Measurements from ENCODE around the gene FYB2. TPM values are rescaled to one million over a fixed set of nuclear protein-coding genes. Genes with fewer than 3 reads are reported as not detected.

The FYB2 gene
- polyA plus RNA-seq, 2 of the 4 experiments (the other 2 are of a cell fraction): not detected

DNA sequence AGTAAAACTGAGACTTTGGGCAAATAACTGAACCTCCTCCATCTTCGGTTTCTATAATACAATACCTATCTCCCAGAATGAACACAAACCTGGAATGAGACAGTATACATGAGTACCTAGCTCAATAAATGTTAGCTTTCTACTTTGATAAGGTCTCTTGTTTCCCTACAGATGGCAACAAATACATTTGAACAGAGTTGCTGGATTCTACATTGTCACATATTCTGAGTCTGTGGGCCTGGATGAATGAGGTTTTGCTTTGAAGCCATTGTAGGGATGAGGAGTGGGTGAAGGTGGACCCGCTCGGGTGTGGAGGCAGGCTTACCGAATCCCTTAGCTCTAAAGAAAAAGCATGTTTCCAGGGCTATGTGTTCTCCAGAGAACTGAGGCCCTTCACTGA is 13.9 kb upstream of the FYB2 start:
- FAIRE-seq (no peak), ATAC-seq (no peak), DNase-seq (ENCODE audit: low read depth in 1 of 2, low spot score in 1 of 2) (no peak)
- WGBS (ENCODE audit: missing lambda C conversion rate): 77% methylated on average over 4 of the region's 4 CpGs
- CTCF ChIA-PET: interaction anchor here (0.6 to 2.1 kb wide), 6 partner anchors 9 to 1305 kb away, joined by 3 to 12 read pairs (median 3); no protein-coding TSS in a partner anchor
- Histone ChIP-seq H3K4me3 (no peak overlapping the region), H3K4me2 (no peak overlapping the region), H3K9me3 (no peaks in the 10 kb centered on the region), H3K27ac (no peak overlapping the region), H3K4me1 (no peaks in the 10 kb centered on the region)
- POLR2A ChIA-PET: no interaction called here
- TF ChIP-seq, protein P1, sequence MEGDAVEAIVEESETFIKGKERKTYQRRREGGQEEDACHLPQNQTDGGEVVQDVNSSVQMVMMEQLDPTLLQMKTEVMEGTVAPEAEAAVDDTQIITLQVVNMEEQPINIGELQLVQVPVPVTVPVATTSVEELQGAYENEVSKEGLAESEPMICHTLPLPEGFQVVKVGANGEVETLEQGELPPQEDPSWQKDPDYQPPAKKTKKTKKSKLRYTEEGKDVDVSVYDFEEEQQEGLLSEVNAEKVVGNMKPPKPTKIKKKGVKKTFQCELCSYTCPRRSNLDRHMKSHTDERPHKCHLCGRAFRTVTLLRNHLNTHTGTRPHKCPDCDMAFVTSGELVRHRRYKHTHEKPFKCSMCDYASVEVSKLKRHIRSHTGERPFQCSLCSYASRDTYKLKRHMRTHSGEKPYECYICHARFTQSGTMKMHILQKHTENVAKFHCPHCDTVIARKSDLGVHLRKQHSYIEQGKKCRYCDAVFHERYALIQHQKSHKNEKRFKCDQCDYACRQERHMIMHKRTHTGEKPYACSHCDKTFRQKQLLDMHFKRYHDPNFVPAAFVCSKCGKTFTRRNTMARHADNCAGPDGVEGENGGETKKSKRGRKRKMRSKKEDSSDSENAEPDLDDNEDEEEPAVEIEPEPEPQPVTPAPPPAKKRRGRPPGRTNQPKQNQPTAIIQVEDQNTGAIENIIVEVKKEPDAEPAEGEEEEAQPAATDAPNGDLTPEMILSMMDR (IDR thresholded peaks at IDR 0.05): no peak
- TF ChIP-seq, protein P2, sequence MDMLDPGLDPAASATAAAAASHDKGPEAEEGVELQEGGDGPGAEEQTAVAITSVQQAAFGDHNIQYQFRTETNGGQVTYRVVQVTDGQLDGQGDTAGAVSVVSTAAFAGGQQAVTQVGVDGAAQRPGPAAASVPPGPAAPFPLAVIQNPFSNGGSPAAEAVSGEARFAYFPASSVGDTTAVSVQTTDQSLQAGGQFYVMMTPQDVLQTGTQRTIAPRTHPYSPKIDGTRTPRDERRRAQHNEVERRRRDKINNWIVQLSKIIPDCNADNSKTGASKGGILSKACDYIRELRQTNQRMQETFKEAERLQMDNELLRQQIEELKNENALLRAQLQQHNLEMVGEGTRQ (IDR thresholded peaks at IDR 0.05): no peak
- TF ChIP-seq FOSB (CRISPR knock-in tag; IDR thresholded peaks at IDR 0.05) (no peak), EHF (CRISPR knock-in tag; IDR thresholded peaks at IDR 0.05) (no peak), FOXS1 (CRISPR knock-in tag; IDR thresholded peaks at IDR 0.05) (no peak), HOXB5 (CRISPR knock-in tag; IDR thresholded peaks at IDR 0.05) (no peak), HEYL (CRISPR knock-in tag; IDR thresholded peaks at IDR 0.05) (no peak), KDM1A (IDR thresholded peaks at IDR 0.05; ENCODE audit: low read depth) (no peak), CHD2 (IDR thresholded peaks at IDR 0.05; ENCODE audit: low read length, partially characterized antibody) (no peak), ESRRA (IDR thresholded peaks at IDR 0.05; ENCODE audit: borderline replicate concordance, low read length) (no peak), POLR2AphosphoS2 (conservative IDR thresholded peaks at IDR 0.05; ENCODE audit: low read length) (no peak), SMC3 (IDR thresholded peaks at IDR 0.05) (no peak), CHD4 (IDR thresholded peaks at IDR 0.05; ENCODE audit: borderline replicate concordance) (no peak), GATA3 (IDR thresholded peaks at IDR 0.05; ENCODE audit: borderline replicate concordance) (no peak)
- TF ChIP-seq, protein P3, sequence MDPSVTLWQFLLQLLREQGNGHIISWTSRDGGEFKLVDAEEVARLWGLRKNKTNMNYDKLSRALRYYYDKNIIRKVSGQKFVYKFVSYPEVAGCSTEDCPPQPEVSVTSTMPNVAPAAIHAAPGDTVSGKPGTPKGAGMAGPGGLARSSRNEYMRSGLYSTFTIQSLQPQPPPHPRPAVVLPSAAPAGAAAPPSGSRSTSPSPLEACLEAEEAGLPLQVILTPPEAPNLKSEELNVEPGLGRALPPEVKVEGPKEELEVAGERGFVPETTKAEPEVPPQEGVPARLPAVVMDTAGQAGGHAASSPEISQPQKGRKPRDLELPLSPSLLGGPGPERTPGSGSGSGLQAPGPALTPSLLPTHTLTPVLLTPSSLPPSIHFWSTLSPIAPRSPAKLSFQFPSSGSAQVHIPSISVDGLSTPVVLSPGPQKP (IDR thresholded peaks at IDR 0.05; ENCODE audit: low read depth, low read length): no peak
- TF ChIP-seq, protein P4, sequence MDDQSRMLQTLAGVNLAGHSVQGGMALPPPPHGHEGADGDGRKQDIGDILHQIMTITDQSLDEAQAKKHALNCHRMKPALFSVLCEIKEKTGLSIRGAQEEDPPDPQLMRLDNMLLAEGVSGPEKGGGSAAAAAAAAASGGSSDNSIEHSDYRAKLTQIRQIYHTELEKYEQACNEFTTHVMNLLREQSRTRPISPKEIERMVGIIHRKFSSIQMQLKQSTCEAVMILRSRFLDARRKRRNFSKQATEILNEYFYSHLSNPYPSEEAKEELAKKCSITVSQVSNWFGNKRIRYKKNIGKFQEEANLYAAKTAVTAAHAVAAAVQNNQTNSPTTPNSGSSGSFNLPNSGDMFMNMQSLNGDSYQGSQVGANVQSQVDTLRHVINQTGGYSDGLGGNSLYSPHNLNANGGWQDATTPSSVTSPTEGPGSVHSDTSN (IDR thresholded peaks at IDR 0.05): no peak
- TF ChIP-seq, protein P5, sequence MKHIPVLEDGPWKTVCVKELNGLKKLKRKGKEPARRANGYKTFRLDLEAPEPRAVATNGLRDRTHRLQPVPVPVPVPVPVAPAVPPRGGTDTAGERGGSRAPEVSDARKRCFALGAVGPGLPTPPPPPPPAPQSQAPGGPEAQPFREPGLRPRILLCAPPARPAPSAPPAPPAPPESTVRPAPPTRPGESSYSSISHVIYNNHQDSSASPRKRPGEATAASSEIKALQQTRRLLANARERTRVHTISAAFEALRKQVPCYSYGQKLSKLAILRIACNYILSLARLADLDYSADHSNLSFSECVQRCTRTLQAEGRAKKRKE (CRISPR knock-in tag; IDR thresholded peaks at IDR 0.05; ENCODE audit: low read depth): no peak

DNA sequence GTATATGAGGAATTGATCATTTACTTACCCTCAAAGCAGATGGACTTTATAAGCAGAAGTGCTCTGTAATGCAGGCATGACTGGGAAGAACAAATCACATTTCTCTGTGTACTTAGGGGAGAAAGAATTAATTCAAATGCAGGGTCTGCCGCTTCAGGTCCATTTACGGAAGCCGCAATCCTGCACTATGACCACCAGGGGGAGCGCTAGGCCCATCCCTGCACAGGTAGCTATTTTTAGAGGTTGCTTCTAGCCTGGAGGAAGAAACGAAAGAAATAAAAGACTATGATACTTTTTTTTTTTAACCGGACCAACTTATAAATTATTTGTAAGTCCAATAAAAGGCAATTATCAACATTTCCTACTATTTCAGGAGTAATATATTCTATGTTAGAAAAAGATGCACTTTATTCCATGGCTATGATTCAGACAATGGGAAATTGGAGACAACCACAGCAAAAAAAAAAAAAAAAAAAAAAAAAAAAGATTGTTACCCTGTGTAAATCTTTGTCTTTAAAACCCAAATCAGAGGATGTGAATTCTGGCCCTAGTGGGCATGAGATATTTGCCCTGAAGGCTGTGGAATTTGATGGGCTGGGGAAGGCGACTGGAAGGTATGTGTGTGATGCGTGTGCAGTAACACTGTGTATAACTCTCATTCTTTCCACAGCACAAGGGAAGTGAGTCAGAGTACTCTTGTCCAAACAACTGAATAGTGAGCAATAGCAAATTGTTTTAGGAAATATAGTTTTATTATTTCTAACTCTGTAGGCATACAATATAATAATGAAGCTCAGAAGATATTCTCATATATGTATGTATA is 12.9 kb upstream of the FYB2 start:
- no peaks in the 10 kb centered on the region for H3K4me1 ChIP-seq
- H3K27ac ChIP-seq: no peak overlapping the region
- FAIRE-seq (no peak), ATAC-seq (peak; percentile 75 to 83), DNase-seq (ENCODE audit: low read depth in 1 of 2, low spot score in 1 of 2) (peak; percentile 35 to 58)
- H3K4me3 ChIP-seq: no peak overlapping the region
- no peaks in the 10 kb centered on the region for H3K9me3 ChIP-seq
- ChIA-PET POLR2A (no interaction called here), CTCF (interaction anchor here (0.6 to 2.1 kb wide), 16 partner anchors 10 to 1306 kb away, joined by 3 to 12 read pairs (median 3); partner anchors contain the start of gene FYB2)
- peak overlapping the region; percentile 49; the same call in 2 of the 3 replicates for H3K4me2 ChIP-seq
- WGBS (ENCODE audit: missing lambda C conversion rate): 6% methylated on average over 8 of the region's 8 CpGs
- TF ChIP-seq, protein P6, sequence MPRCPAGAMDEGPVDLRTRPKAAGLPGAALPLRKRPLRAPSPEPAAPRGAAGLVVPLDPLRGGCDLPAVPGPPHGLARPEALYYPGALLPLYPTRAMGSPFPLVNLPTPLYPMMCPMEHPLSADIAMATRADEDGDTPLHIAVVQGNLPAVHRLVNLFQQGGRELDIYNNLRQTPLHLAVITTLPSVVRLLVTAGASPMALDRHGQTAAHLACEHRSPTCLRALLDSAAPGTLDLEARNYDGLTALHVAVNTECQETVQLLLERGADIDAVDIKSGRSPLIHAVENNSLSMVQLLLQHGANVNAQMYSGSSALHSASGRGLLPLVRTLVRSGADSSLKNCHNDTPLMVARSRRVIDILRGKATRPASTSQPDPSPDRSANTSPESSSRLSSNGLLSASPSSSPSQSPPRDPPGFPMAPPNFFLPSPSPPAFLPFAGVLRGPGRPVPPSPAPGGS (IDR thresholded peaks at IDR 0.05): no peak
- TF ChIP-seq FOSL2 (IDR thresholded peaks at IDR 0.05): no peak
- peak; percentile 10; the same call in 1 of the 2 replicates for TF ChIP-seq FOSL2 (CRISPR knock-in tag; IDR thresholded peaks at IDR 0.05)
- no peak for TF ChIP-seq CHD2 (IDR thresholded peaks at IDR 0.05; ENCODE audit: low read length, partially characterized antibody)
- TF ChIP-seq HEYL (CRISPR knock-in tag; IDR thresholded peaks at IDR 0.05): no peak
- TF ChIP-seq, protein P4 (IDR thresholded peaks at IDR 0.05): no peak
- TF ChIP-seq, protein P7, sequence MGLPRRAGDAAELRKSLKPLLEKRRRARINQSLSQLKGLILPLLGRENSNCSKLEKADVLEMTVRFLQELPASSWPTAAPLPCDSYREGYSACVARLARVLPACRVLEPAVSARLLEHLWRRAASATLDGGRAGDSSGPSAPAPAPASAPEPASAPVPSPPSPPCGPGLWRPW (IDR thresholded peaks at IDR 0.05): no peak
- no peak for TF ChIP-seq RFX5 (IDR thresholded peaks at IDR 0.05)
- peak; percentile 83 to 89 for TF ChIP-seq RAD21 (conservative IDR thresholded peaks at IDR 0.05 in 1 of 2, IDR thresholded peaks at IDR 0.05 in 1 of 2)
- TF ChIP-seq, protein P1 (IDR thresholded peaks at IDR 0.05): peak; percentile 82

Measured in A549 (cell line).